GM19397 (cell line): ENCODE measurements around the gene GRIK3.

Experiments used
- ATAC-seq: cut with Tn5 transposase; IDR thresholded peaks from one replicate; pipeline ENCODE4 v1.9.1; 2021; ENCODE audit warnings: mild to moderate bottlenecking, moderate library complexity; ENCODE audit not compliant: unreplicated experiment

GRIK3 gene

GRCh38 chr1:37017720-37018119 lies 16.6 kb downstream of the GRIK3 start:
- no peak for ATAC-seq

- ATAC-seq, result no peak
These were observed 18.2 kb downstream of the GRIK3 start for GRCh38 chr1:37016121-37016520.

GRCh38 chr1:37015713-37016112 lies 18.6 kb downstream of the GRIK3 start:
- no peak for ATAC-seq

GRCh38 chr1:37012226-37012625 lies 22.1 kb downstream of the GRIK3 start:
- ATAC-seq, result no peak

GRCh38 chr1:37010011-37010410 lies 24.3 kb downstream of the GRIK3 start:
- no peak for ATAC-seq

GRCh38 chr1:37009521-37009920 lies 24.8 kb downstream of the GRIK3 start:
- ATAC-seq, result no peak

GRCh38 chr1:37006132-37006868 lies 28.0 kb downstream of the GRIK3 start:
- no peak for ATAC-seq

- ATAC-seq, result no peak
These were observed 31.4 kb downstream of the GRIK3 start for GRCh38 chr1:37002898-37003297.

- no peak for ATAC-seq
These were observed 32.6 kb downstream of the GRIK3 start for GRCh38 chr1:37001703-37002102.

- no peak for ATAC-seq
These were observed 38.2 kb downstream of the GRIK3 start for GRCh38 chr1:36996106-36996505.

GRCh38 chr1:36994868-36995267 lies 39.4 kb downstream of the GRIK3 start:
- ATAC-seq, result no peak

GRCh38 chr1:36994294-36994693 lies 40.0 kb downstream of the GRIK3 start:
- ATAC-seq, result no peak

GRCh38 chr1:36992139-36992943 lies 42.0 kb downstream of the GRIK3 start:
- ATAC-seq, result no peak

- ATAC-seq, result no peak
These were observed 42.8 kb downstream of the GRIK3 start for GRCh38 chr1:36991551-36991950.

GRCh38 chr1:36990928-36991327 lies 43.4 kb downstream of the GRIK3 start:
- ATAC-seq, result no peak

GRCh38 chr1:36989241-36989640 lies 45.1 kb downstream of the GRIK3 start:
- no peak for ATAC-seq

GRCh38 chr1:36988741-36989193 lies 45.5 kb downstream of the GRIK3 start:
- no peak for ATAC-seq

- ATAC-seq, result no peak
These were observed 46.0 kb downstream of the GRIK3 start for GRCh38 chr1:36988321-36988720.

GRCh38 chr1:36987276-36987675 lies 47.0 kb downstream of the GRIK3 start:
- no peak for ATAC-seq

GRCh38 chr1:36986241-36986985 lies 47.9 kb downstream of the GRIK3 start:
- ATAC-seq, result no peak

GRCh38 chr1:36984675-36985074 lies 49.6 kb downstream of the GRIK3 start:
- no peak for ATAC-seq
